ENCODE results near the gene LAIR2. TPM values are rescaled to one million over a fixed set of nuclear protein-coding genes. Genes with fewer than 3 reads are reported as not detected.

The LAIR2 gene
- total and polyA plus RNA-seq, 4 donors: 1.7 TPM; not detected in 3

- WGBS, 2 donors: 86 to 90% methylated on average over 16 of the region's 16 CpGs
- Histone ChIP-seq H3K9ac (ENCODE audit: insufficient read depth in 1 of 2, low read length in 2 of 2) (no peak overlapping the region), H3K27ac (ENCODE audit: low read depth in 1 of 2, low read length in 1 of 2) (no peak overlapping the region), H3K4me3 (no peak overlapping the region), H3K27me3 (ENCODE audit: control insufficient read depth in 3 of 3, insufficient read depth in 3 of 3, low read length in 2 of 3) (no peaks in the 10 kb centered on the region), H3K4me1 (ENCODE audit: control insufficient read depth in 5 of 5, insufficient read depth in 5 of 5, low read length in 5 of 5) (no peaks in the 10 kb centered on the region), H3K36me3 (ENCODE audit: control insufficient read depth in 4 of 4, insufficient read depth in 4 of 4, low read length in 4 of 4) (no peaks in the 10 kb centered on the region), H3K9me3 (ENCODE audit: control insufficient read depth in 4 of 4, insufficient read depth in 3 of 4, low read length in 3 of 4) (peaks cover 0 to 4% (median 0%) of the 10 kb centered on the region in 4 donors)
- no peak for ATAC-seq (ENCODE audit: insufficient read depth, low FRiP score)
- no peak for DNase-seq
- TF ChIP-seq CTCF (IDR thresholded peaks at IDR 0.05; ENCODE audit: control extremely low read depth, extremely low read depth): no peak
Observed at GRCh38 chr19:54554896-54555295, 52.3 kb downstream of the LAIR2 start.

GRCh38 chr19:54556194-54556593 is 53.6 kb downstream of the LAIR2 start:
- ATAC-seq (ENCODE audit: insufficient read depth, low FRiP score) (no peak), DNase-seq (no peak)
- Histone ChIP-seq H3K36me3 (ENCODE audit: control insufficient read depth in 4 of 4, insufficient read depth in 4 of 4, low read length in 4 of 4) (no peaks in the 10 kb centered on the region), H3K4me3 (no peak overlapping the region), H3K27ac (ENCODE audit: low read depth in 1 of 2, low read length in 1 of 2) (no peak overlapping the region), H3K9me3 (ENCODE audit: control insufficient read depth in 4 of 4, insufficient read depth in 3 of 4, low read length in 3 of 4) (peaks cover 0 to 2% (median 0%) of the 10 kb centered on the region in 4 donors), H3K27me3 (ENCODE audit: control insufficient read depth in 3 of 3, insufficient read depth in 3 of 3, low read length in 2 of 3) (no peaks in the 10 kb centered on the region), H3K4me1 (ENCODE audit: control insufficient read depth in 5 of 5, insufficient read depth in 5 of 5, low read length in 5 of 5) (no peaks in the 10 kb centered on the region), H3K9ac (ENCODE audit: insufficient read depth in 1 of 2, low read length in 2 of 2) (no peak overlapping the region)
- WGBS, 2 donors: 88% methylated on average over 1 of the region's 1 CpG
- no peak for TF ChIP-seq CTCF (IDR thresholded peaks at IDR 0.05; ENCODE audit: control extremely low read depth, extremely low read depth)

- no peaks in the 10 kb centered on the region for H3K27me3 ChIP-seq (ENCODE audit: control insufficient read depth in 3 of 3, insufficient read depth in 3 of 3, low read length in 2 of 3)
- DNase-seq (no peak), ATAC-seq (ENCODE audit: insufficient read depth, low FRiP score) (no peak)
- H3K27ac ChIP-seq (ENCODE audit: low read depth in 1 of 2, low read length in 1 of 2): no peak overlapping the region
- no peak overlapping the region for H3K9ac ChIP-seq (ENCODE audit: insufficient read depth in 1 of 2, low read length in 2 of 2)
- no peak for TF ChIP-seq CTCF (IDR thresholded peaks at IDR 0.05; ENCODE audit: control extremely low read depth, extremely low read depth)
- no peak overlapping the region for H3K4me3 ChIP-seq
- H3K9me3 ChIP-seq (ENCODE audit: control insufficient read depth in 4 of 4, insufficient read depth in 3 of 4, low read length in 3 of 4): peaks cover 0 to 2% (median 0%) of the 10 kb centered on the region in 4 donors
- H3K4me1 ChIP-seq (ENCODE audit: control insufficient read depth in 5 of 5, insufficient read depth in 5 of 5, low read length in 5 of 5): no peaks in the 10 kb centered on the region
- H3K36me3 ChIP-seq (ENCODE audit: control insufficient read depth in 4 of 4, insufficient read depth in 4 of 4, low read length in 4 of 4): no peaks in the 10 kb centered on the region
- 49 to 60% methylated on average over 3 of the region's 3 CpGs for WGBS, 2 donors
Observed at GRCh38 chr19:54558339-54558738, 55.7 kb downstream of the LAIR2 start.

Small RNA genes within 50 kb of the gene (small RNA-seq; reads per million reads assigned to genes)
- not detected for gene AC245036.2 (ENCODE audit: low replicate concordance)

Other genes with a start within 250 kb of the LAIR2 start
- 1 to 10 TPM; 2.2 to 5.8 TPM for gene LILRB5, start 245.6 kb upstream of the LAIR2 start, total RNA-seq
- gene LILRB5, start 245.6 kb upstream of the LAIR2 start, polyA plus RNA-seq: 1 to 10 TPM; 3.2 to 3.8 TPM
- 10 to 100 TPM in 1 of 2 donors, 1 to 10 TPM in 1; 9.1 to 44.7 TPM for gene LILRB2, start 221.7 kb upstream of the LAIR2 start, total RNA-seq
- 100 to 1,000 TPM in 1 of 2 donors, 10 to 100 TPM in 1; 11.0 to 202 TPM for gene LILRB2, start 221.7 kb upstream of the LAIR2 start, polyA plus RNA-seq
- gene LILRA5, start 189.7 kb upstream of the LAIR2 start, total RNA-seq: 10 to 100 TPM in 1 of 2 donors, 1 to 10 TPM in 1; 5.9 to 41.2 TPM
- 100 to 1,000 TPM in 1 of 2 donors, 10 to 100 TPM in 1; 11.2 to 262 TPM for gene LILRA5, start 189.7 kb upstream of the LAIR2 start, polyA plus RNA-seq
- 1 to 10 TPM in 1 of 2 donors, under 1 TPM in 1; 0.60 to 1.4 TPM for gene LILRA4, start 163.7 kb upstream of the LAIR2 start, total RNA-seq
- under 1 TPM; 0.08 to 0.46 TPM for gene LILRA4, start 163.7 kb upstream of the LAIR2 start, polyA plus RNA-seq
- 100 to 1,000 TPM in 1 of 2 donors, 10 to 100 TPM in 1; 27.4 to 123 TPM for gene LAIR1, start 137.9 kb upstream of the LAIR2 start, total RNA-seq
- 100 to 1,000 TPM in 1 of 2 donors, 10 to 100 TPM in 1; 31.6 to 253 TPM for gene LAIR1, start 137.9 kb upstream of the LAIR2 start, polyA plus RNA-seq
- gene TTYH1, start 87.4 kb upstream of the LAIR2 start, total RNA-seq: under 1 TPM; 0.18 to 0.46 TPM
- under 1 TPM in 1 of 2 donors, not detected in 1; 0.05 TPM for gene TTYH1, start 87.4 kb upstream of the LAIR2 start, polyA plus RNA-seq
- gene LENG8, start 53.6 kb upstream of the LAIR2 start, total RNA-seq: 100 to 1,000 TPM in 1 of 2 donors, 10 to 100 TPM in 1; 75.1 to 199 TPM
- 100 to 1,000 TPM in 1 of 2 donors, 10 to 100 TPM in 1; 86.4 to 139 TPM for gene LENG8, start 53.6 kb upstream of the LAIR2 start, polyA plus RNA-seq
- gene LENG9, start 39.1 kb upstream of the LAIR2 start, total RNA-seq: 10 to 100 TPM in 1 of 2 donors, 1 to 10 TPM in 1; 1.8 to 13.8 TPM
- gene LENG9, start 39.1 kb upstream of the LAIR2 start, polyA plus RNA-seq: 10 to 100 TPM in 1 of 2 donors, 1 to 10 TPM in 1; 4.6 to 11.9 TPM
- 10 to 100 TPM; 24.9 to 25.7 TPM for gene CDC42EP5, start 29.5 kb upstream of the LAIR2 start, total RNA-seq
- 10 to 100 TPM; 15.8 to 17.8 TPM for gene CDC42EP5, start 29.5 kb upstream of the LAIR2 start, polyA plus RNA-seq
- 10 to 100 TPM in 1 of 2 donors, 1 to 10 TPM in 1; 1.2 to 13.6 TPM for gene LILRA2, start 71.0 kb downstream of the LAIR2 start, total RNA-seq
- 10 to 100 TPM in 1 of 2 donors, 1 to 10 TPM in 1; 4.3 to 51.6 TPM for gene LILRA2, start 71.0 kb downstream of the LAIR2 start, polyA plus RNA-seq
- 1 to 10 TPM; 2.1 to 8.3 TPM for gene LILRA1, start 90.8 kb downstream of the LAIR2 start, total RNA-seq
- 10 to 100 TPM in 1 of 2 donors, 1 to 10 TPM in 1; 1.2 to 21.3 TPM for gene LILRA1, start 90.8 kb downstream of the LAIR2 start, polyA plus RNA-seq
- 10 to 100 TPM in 1 of 2 donors, 1 to 10 TPM in 1; 5.1 to 33.3 TPM for gene LILRB1, start 127.7 kb downstream of the LAIR2 start, total RNA-seq
- 10 to 100 TPM in 1 of 2 donors, 1 to 10 TPM in 1; 8.1 to 90.5 TPM for gene LILRB1, start 127.7 kb downstream of the LAIR2 start, polyA plus RNA-seq
- 10 to 100 TPM in 1 of 2 donors, 1 to 10 TPM in 1; 8.0 to 29.3 TPM for gene LILRB4, start 160.2 kb downstream of the LAIR2 start, total RNA-seq
- 100 to 1,000 TPM in 1 of 2 donors, 1 to 10 TPM in 1; 8.7 to 153 TPM for gene LILRB4, start 160.2 kb downstream of the LAIR2 start, polyA plus RNA-seq
- gene KIR3DL3, start 221.6 kb downstream of the LAIR2 start, total RNA-seq: not detected
- gene KIR3DL3, start 221.6 kb downstream of the LAIR2 start, polyA plus RNA-seq: not detected
- under 1 TPM in 1 of 2 donors, not detected in 1; 0.15 TPM for gene KIR2DL3, start 235.7 kb downstream of the LAIR2 start, total RNA-seq
- under 1 TPM; 0.11 to 0.14 TPM for gene KIR2DL3, start 235.7 kb downstream of the LAIR2 start, polyA plus RNA-seq

Measured in lung (tissue), 13 donors.